Measurements from ENCODE around the gene TMEM87A.

The TMEM87A gene

DNA sequence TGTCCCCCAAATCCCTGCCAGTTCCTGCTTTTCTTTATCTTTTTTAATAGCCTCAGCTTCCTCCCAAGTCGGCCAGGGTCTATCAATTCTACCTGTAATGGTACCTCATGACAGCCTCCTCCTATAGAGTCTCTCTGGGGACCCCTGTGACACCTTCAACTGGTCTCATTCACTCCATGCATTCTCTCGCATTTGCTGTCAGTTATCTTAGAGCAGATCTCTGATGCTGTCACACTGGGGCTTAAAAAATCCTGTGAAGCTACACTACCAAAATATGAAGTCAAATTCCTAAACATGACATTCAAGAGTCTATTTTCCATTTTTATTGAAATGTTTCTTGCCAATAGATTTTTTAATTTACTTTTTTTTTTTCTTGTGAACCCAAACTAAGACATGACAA is 70.6 kb downstream of the TMEM87A start:
- DNase-seq (ENCODE audit: low read depth), result no peak

- no peak for DNase-seq (ENCODE audit: low read depth)
Measured at GRCh38 chr15:42201801-42202200, 71.4 kb downstream of the TMEM87A start.

DNA sequence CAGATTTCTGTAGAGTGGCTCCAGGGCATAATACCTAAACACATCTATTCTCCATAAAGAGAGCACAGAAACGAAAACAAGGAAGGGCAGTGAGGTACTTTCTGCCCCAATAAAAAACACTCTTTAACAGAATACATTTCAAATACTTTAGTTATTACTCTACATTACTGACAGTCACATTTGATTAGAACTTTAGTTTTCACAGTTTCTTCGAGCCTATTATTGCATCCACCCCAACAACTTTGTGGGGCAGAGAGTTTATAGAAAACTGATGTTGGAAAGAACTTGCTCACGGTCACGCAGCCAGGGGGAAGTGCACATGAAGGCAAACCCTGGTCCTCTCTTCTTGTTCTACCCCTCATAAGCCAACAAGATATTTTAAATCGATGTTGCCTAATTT is 74.1 kb downstream of the TMEM87A start:
- DNase-seq (ENCODE audit: low read depth), result no peak

DNA sequence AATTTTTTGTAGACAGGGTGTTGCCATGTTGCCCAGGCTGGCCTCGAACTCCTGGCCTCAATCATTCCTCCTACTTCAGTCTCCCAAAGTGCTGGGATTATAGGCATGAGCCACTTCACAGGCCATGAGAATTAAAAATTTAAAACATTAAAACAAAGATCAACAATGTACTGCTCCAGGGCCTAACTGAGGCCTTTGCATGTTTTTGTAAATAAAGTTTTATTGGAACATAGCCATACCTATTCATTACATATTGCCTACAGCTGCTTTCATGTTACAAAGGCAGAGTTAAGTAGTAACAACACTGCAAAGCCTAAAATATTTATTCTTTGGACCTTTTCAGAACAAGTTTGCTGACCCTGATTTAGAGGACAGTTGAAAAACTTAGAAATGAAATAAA is 74.7 kb downstream of the TMEM87A start:
- DNase-seq (ENCODE audit: low read depth), result no peak

- no peak for DNase-seq (ENCODE audit: low read depth)
Measured at GRCh38 chr15:42194513-42194912, 78.7 kb downstream of the TMEM87A start.

DNA sequence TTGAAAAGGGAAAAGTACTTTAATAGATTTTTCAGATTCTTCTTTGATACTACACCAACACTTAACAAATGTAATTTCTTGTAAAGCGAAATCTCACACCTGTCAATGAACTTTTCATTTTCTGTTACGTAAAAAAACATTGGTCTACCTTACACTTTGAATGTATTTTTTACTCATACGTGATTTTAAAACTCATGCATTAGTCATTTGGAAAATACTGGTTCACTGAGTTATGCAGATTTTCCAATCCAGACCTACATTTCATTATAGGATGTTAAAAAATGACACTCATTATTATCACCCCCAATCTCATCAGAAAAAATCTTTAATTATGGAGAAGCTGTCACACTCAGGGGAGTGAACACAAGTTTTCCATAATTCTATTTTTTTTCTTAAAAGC is 79.8 kb downstream of the TMEM87A start:
- no peak for DNase-seq (ENCODE audit: low read depth)

- DNase-seq (ENCODE audit: low read depth), result no peak
Measured at GRCh38 chr15:42191610-42192346, 81.5 kb downstream of the TMEM87A start.

- no peak for DNase-seq (ENCODE audit: low read depth)
Measured at GRCh38 chr15:42190370-42190769, 82.9 kb downstream of the TMEM87A start.

DNA sequence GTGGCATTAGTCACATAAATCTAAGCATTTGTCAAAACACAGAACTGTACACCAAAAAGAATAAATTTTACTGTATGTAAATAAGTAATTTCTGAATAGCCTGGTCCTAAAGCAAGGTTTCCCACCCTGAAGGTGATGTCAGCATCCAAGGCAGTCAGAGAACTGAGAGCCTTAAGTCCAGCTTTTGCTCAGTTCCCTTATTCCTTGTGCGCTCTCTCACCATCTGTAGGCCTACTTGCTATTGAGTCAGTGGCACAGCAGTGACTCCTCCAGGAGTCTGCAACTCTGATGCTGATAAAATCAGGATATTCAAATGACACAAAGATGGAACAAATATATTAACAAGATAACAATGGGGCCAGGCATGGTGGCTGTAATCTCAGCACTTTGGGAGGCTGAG is 87.4 kb downstream of the TMEM87A start:
- DNase-seq (ENCODE audit: low read depth), result no peak

DNA sequence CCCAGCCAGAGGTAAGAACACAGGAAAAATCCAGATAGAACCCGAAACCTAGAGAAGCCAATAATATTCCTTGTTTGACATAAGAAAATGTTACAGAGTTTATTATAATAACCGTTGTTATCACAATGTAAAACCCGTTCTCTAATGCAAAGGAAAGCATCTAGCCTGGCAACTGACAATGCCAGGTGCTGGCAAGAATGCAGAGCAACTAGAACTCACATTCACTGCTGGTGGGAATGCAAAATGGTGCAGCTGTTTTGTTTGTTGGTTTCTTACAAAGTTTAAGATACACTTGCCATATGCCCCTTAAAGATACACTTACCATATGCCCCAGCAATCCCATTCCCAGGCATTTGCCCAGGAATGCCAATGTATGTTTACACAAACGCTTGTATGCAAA is 88.5 kb downstream of the TMEM87A start:
- DNase-seq (ENCODE audit: low read depth), result no peak

DNA sequence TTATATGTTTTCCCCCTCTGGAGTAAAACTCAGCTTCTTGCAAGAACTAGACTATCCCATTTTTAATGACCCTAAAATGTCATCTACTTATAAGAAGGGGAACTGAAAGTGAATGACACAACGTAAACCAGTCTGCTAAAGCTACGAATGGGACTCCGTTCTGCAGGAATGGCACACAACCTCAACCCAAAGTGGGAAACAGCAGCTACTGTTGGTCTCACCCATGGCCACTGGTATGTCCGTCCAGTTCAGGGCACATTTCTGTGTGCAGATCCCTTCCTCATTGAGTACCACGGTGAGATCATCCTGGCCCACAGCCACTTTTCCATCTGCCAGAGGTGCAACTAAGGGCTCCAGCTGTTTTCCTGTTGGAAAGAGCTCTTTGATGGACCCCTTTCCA is 88.9 kb downstream of the TMEM87A start:
- DNase-seq (ENCODE audit: low read depth), result no peak

- DNase-seq (ENCODE audit: low read depth), result no peak
Measured at GRCh38 chr15:42182961-42183360, 90.3 kb downstream of the TMEM87A start.

DNA sequence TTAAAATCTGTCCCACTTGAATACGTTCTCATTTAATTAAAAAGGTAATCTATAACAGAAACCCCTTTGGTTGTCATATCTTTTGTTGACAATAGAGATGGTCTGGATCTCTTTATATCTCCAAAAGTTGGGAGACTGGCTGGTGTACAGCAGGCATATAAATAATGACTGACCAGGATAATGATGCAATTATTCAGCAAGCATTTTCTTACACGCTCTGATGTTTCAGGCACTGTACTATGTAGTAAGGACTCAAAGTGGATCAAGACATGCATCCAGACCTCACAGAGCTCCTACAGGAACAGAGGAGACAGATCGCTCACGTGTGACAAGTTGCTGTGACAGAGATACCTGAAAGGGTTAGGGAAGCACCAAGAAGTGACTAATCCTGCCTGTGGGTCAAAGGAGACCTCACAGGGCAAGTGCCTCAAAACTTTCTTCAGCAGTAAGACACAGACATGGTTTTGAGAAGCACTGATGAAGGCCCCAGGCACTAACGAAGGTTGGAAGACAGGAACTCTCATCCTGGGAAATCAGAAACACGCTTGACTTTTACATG is 90.8 kb downstream of the TMEM87A start:
- no peak for DNase-seq (ENCODE audit: low read depth)

DNA sequence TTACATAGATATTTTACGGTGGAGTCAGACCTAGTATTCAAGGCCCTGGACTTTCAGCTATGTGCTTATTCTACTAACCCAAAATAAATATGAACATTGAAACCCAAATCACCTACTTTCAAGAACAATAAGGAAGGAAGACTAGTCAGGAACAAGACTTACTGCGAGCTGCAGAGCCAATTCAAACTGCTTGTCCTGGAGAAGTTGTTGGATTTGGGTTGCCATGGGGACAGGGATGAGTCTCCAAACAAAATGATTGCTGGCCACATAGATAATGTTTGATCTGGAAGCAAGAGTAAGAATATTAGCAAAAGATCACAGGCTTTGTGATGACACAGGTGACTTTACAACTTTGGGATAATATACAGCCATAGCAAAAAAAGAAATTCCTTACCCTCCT is 95.2 kb downstream of the TMEM87A start:
- DNase-seq (ENCODE audit: low read depth), result no peak

DNA sequence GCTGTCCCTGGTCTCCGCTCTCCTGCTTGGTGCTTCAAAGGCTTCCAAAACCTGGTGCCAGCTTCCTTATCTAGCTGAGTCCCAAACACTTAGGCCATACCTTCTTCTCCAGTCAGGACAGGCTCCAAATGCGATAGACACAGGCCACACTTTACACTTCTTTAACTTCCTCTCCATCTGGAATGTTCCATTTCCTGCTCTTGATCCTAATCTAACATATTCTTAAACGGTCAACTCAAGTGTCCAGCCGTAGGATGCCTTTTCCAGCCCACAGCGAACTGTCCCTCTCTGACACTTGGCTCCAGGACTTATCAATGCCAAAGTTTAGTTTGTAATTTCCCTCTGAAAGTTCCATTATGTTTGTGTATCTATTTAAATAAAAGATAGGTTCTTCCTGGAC is 97.6 kb downstream of the TMEM87A start:
- DNase-seq (ENCODE audit: low read depth), result no peak

- DNase-seq (ENCODE audit: low read depth), result no peak
Measured at GRCh38 chr15:42172475-42172874, 100.8 kb downstream of the TMEM87A start.

GRCh38 chr15:42171795-42172194 is 101.4 kb downstream of the TMEM87A start:
- DNase-seq (ENCODE audit: low read depth), result no peak

DNA sequence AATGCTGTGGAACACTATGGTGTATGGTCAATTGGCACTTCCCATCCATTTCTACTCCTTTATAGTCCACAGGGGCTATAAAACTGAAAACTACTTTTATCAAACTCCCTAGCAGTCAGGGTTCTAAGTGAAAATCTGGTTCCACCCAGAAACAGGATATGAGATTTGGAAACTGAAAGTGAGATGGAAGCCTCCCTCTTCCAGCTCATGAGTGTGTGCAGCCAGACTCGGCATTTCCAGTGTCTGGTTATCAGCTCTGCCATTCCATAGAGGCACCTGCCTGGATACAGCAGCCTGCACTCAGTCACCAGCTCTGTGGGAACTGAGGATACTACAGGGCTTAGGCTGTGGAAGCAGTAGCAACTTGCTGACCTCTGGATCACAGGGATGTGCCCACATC is 102.1 kb downstream of the TMEM87A start:
- no peak for DNase-seq (ENCODE audit: low read depth)

DNA sequence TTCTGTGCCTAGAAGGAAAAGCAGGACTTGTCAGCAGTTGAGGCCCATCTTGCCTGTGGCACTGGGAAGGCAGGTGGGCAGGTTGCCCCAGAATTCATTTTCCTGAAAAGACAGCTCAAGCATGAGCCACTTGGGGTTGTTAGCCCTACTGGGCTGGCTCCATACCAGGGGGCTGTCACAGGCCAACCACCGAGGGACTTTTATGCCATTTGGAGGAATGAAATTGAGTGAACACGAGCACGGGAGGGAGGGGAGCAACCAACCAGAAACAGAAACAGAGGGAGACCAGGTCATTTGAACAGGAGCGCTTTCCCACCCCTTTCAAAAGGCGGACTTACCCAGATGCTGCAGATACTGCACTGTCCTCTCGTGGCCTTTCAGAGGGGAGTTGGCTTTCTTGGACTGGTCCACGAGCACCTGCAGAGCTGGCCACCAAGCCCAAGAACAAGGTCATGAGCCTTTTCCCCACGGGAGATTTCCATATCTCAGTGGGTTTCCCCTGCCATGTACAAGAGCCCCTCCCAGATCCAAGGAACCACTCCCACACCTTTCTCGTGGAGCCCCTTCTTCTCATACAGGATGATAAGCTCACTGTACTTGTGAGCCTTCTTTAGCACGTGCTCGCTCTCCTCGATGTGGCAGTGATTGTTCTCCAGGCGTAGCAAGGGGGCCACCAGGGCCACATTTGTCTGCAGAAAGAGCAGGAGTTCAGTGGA is 106.8 kb downstream of the TMEM87A start:
- no peak for DNase-seq (ENCODE audit: low read depth)

- no peak for DNase-seq (ENCODE audit: low read depth)
Measured at GRCh38 chr15:42165106-42165505, 108.1 kb downstream of the TMEM87A start.

DNA sequence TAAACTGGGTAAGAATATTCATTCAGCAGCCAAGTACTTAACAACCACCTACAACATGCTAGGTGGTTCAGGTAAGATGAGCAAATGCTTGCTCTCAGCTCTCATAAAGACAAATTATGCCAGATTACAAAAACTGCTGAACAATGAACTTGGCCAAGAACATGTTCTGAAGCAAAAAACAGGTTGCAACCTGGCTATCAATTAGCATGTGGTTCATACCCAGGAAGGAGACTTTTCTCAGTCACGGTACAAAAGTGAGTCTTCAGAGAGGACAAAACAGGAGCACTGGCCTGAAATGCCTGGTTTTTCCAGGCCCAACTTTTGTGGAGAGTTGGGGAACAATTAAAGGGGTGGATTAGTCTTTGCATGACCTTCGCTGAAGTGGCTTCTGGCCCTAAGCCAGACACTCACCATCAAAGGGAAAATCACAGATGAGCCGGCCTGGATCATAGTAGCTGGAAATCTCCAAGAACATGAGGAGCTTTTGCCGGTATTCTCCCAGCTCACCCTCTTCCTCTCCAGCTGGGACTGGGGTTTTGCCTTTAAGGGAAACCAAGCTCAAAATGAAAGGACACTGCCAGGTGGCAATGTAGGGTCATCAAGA is 109.2 kb downstream of the TMEM87A start:
- DNase-seq (ENCODE audit: low read depth), result no peak

DNA sequence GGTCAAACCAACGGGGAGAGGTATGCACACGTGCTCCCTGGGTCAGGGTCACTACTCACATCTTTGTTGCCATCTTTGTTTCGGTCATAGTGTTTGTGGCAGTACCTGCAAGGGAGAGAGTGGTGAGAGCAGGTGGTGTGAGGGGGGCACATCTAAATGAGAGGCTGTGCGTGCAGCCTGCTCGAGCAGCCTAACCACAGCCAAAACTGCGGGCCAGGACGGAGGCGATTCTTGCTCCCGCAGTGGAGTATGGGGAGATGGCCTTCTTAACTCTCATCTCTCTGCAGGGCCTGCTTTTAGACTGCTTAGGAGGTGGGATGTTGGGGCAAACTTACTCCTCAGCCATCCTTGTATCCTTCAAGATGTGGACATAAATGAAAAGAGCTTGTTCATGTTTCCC is 109.9 kb downstream of the TMEM87A start:
- no peak for DNase-seq (ENCODE audit: low read depth)
